HepG2 (cell line): ENCODE results near the gene ATAD3C. TPM values are rescaled to one million over a fixed set of nuclear protein-coding genes. Genes with fewer than 3 reads are reported as not detected.

Experiments used
- ARNT ChIP-seq: fragments of 450-650 bp; IDR thresholded peaks from 2 replicates; pipeline ENCODE4 v1.6.1; 2017
- ATF1 ChIP-seq: IDR thresholded peaks from 2 replicates; pipeline ENCODE4 v1.6.1; 2016; ENCODE audit warnings: mild to moderate bottlenecking, control low read depth
- GABPB1 ChIP-seq: IDR thresholded peaks from 2 replicates; pipeline ENCODE4 v1.6.1; 2016; ENCODE audit warnings: mild to moderate bottlenecking, missing genetic modification reagents, moderate library complexity, missing compliant biosample characterization
- GATA4 ChIP-seq: sonication (generic); IDR thresholded peaks from 2 replicates; pipeline ENCODE4 v1.6.1; 2016; ENCODE audit warnings: antibody characterized with exemption, low read depth, borderline replicate concordance
- HOXA7 ChIP-seq: sonication (generic); formaldehyde crosslinking; IDR thresholded peaks from 2 replicates; pipeline ENCODE4 v1.8.1; 2022; ENCODE audit warnings: mild to moderate bottlenecking, missing genetic modification reagents, moderate library complexity
- KAT7 ChIP-seq: IDR thresholded peaks from 2 replicates; pipeline ENCODE4 v1.6.1; 2018; ENCODE audit warnings: borderline replicate concordance, missing compliant biosample characterization
- MNT ChIP-seq: fragments of 450-650 bp; IDR thresholded peaks from 2 replicates; pipeline ENCODE4 v1.6.1; 2016
- NFAT5 ChIP-seq: sonication (generic); formaldehyde crosslinking; IDR thresholded peaks from 2 replicates; pipeline ENCODE4 v1.4.0; 2020; ENCODE audit warnings: missing genetic modification reagents
- PAF1 ChIP-seq: IDR thresholded peaks from 2 replicates; pipeline ENCODE4 v1.6.1; 2016; ENCODE audit warnings: missing genetic modification reagents, missing compliant biosample characterization
- TBX2 ChIP-seq: sonication (generic); formaldehyde crosslinking; IDR thresholded peaks from 2 replicates; pipeline ENCODE4 v1.5.0; 2020; ENCODE audit warnings: missing genetic modification reagents, mild to moderate bottlenecking, borderline replicate concordance
- TEF ChIP-seq: sonication (generic); formaldehyde crosslinking; IDR thresholded peaks from 2 replicates; pipeline ENCODE4 v1.5.0; 2020; ENCODE audit warnings: missing genetic modification reagents
- USF2 ChIP-seq, 2 experiments: sonication (generic) in 1 of 2; formaldehyde crosslinking in 1 of 2; IDR thresholded peaks; 2 replicates each; pipeline versions ENCODE4 v1.5.1 to v1.6.1; 2011 to 2020; ENCODE audit warnings: borderline replicate concordance in 1 of 2, low read depth in 1 of 2, low read length in 1 of 2, mild to moderate bottlenecking in 1 of 2, missing genetic modification reagents in 1 of 2, moderate library complexity in 1 of 2
- ZBTB21 ChIP-seq: sonication (generic); formaldehyde crosslinking; IDR thresholded peaks from 2 replicates; pipeline ENCODE4 v1.4.0; 2020; ENCODE audit warnings: missing genetic modification reagents
- ZNF749 ChIP-seq: sonication (generic); formaldehyde crosslinking; IDR thresholded peaks from 2 replicates; pipeline ENCODE4 v1.8.0; 2022; ENCODE audit warnings: mild to moderate bottlenecking, missing genetic modification reagents, moderate library complexity, borderline replicate concordance
- polyA plus RNA-seq, 8 experiments: library from polyadenylated mRNA; depleted of rRNA in 3 of 8; stranded (reverse) in 7 of 8; unstranded in 1 of 8; fragments of >200 nt; fragmentation: Illumina TruSeq in 4 of 8; extraction: Trizol in 4 of 8; gene quantifications; 2 replicates each; pipeline versions ENCODE4 v1.2.1 to v1.2.3, GENCODE V29; 2011 to 2016; ENCODE audit warnings: low read depth in 4 of 8, missing spikeins in 1 of 8, mixed read lengths in 1 of 8; ENCODE audit not compliant: insufficient read depth in 1 of 8
- total RNA-seq, 5 experiments: library from RNA; depleted of rRNA; stranded (reverse); fragments of >200 nt; fragmentation: Illumina TruSeq; extraction: Trizol; gene quantifications; 2 replicates each; pipeline ENCODE4 v1.2.3, GENCODE V29; 2016; ENCODE audit warnings: low read depth in 1 of 5

ATAD3C gene
- total and polyA plus RNA-seq, 2 of the 13 experiments (the other 11 are each of a cell fraction or from before 2014, with no cell fraction given) = 2.4 to 3.2 TPM

GRCh38 chr1:1421147-1421906 lies 28.2 kb upstream of the ATAD3C start, which contains the start of gene ANKRD65 (continued):
- TF ChIP-seq MNT (no peak), ARNT (no peak), NFAT5 (CRISPR knock-in tag) (no peak), HOXA7 (no peak), ZNF749 (CRISPR knock-in tag) (no peak), TBX2 (CRISPR knock-in tag) (peak; percentile 23; the same call in 1 of the 2 replicates), GABPB1 (CRISPR knock-in tag) (peak; percentile 50; the same call in 1 of the 2 replicates), ZBTB21 (CRISPR knock-in tag) (no peak), KAT7 (CRISPR knock-in tag) (no peak), TEF (CRISPR knock-in tag) (no peak), GATA4 (peak; percentile 34; the same call in 1 of the 2 replicates), ATF1 (CRISPR knock-in tag) (no peak), PAF1 (CRISPR knock-in tag) (no peak), USF2 (IDR thresholded peaks at IDR 0.05; ENCODE audit: low read depth, low read length) (no peak), USF2 (CRISPR knock-in tag; IDR thresholded peaks at IDR 0.05; ENCODE audit: borderline replicate concordance) (no peak)
